Testis (tissue), 2 donors: ENCODE measurements around the gene GLCCI1.

Experiments used
- POLR2A ChIP-seq: fragments of 450-650 bp; IDR thresholded peaks from one replicate; pipeline ENCODE4 v1.6.1; 2017; ENCODE audit warnings: antibody characterized with exemption, mild to moderate bottlenecking, moderate library complexity
- TF ChIP-seq, protein P1 (sequence below), 3 experiments: fragments of 450-650 bp in 2 of 3; fragments of 200-600 bp in 1 of 3; sonication (generic) in 1 of 3; IDR thresholded peaks; one replicate each; pipeline ENCODE4 v1.5.1; 2016 to 2019; ENCODE audit warnings: antibody characterized with exemption in 3 of 3, mild to moderate bottlenecking in 2 of 3, moderate library complexity in 1 of 3

DNA sequence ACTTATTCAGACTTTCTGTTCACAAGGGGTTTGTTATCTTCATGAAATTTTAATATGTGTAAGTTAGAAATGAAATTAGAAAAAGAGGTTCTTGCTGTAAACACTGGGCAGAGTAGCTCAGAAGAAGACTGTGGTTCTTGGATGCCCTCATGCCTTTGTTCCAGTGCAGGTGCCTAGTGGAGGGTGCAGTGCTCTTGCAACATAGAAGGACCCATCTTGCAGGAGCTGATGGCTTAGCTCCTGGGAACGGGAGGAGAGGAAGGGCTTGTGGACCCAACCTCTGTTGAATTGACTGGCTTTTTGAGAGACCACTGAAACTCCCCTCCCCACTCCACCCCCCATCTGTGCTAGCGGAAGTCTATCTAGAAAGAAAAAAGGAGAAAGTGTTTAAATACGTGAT, 116.8 kb downstream of the GLCCI1 start:
- TF ChIP-seq, protein P1, sequence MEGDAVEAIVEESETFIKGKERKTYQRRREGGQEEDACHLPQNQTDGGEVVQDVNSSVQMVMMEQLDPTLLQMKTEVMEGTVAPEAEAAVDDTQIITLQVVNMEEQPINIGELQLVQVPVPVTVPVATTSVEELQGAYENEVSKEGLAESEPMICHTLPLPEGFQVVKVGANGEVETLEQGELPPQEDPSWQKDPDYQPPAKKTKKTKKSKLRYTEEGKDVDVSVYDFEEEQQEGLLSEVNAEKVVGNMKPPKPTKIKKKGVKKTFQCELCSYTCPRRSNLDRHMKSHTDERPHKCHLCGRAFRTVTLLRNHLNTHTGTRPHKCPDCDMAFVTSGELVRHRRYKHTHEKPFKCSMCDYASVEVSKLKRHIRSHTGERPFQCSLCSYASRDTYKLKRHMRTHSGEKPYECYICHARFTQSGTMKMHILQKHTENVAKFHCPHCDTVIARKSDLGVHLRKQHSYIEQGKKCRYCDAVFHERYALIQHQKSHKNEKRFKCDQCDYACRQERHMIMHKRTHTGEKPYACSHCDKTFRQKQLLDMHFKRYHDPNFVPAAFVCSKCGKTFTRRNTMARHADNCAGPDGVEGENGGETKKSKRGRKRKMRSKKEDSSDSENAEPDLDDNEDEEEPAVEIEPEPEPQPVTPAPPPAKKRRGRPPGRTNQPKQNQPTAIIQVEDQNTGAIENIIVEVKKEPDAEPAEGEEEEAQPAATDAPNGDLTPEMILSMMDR (IDR thresholded peaks at IDR 0.05), result no peak
- TF ChIP-seq POLR2A, result no peak
